Prostate gland (tissue), 2 donors: Measurements from ENCODE around the gene C20orf173. TPM values are rescaled to one million over a fixed set of nuclear protein-coding genes. Genes with fewer than 3 reads are reported as not detected.

Source experiments
- DNase-seq: peaks from one replicate; pipeline ENCODE4 v3.0.0-alpha.2; 2019; ENCODE audit warnings: low spot score
- H3K27ac ChIP-seq, 2 donors: fragments of 200-600 bp; sonication (generic); 2 replicates each; pipeline ENCODE4 v1.5.1; 2017 to 2019
- H3K27me3 ChIP-seq: fragments of 200-600 bp; sonication (generic); replicated peaks from 2 replicates; pipeline ENCODE4 v1.5.1; 2019; ENCODE audit not compliant: insufficient read depth
- H3K36me3 ChIP-seq, 2 donors: fragments of 200-600 bp; sonication (generic); 1 replicate in 1 of 2; 2 replicates in 1 of 2; pipeline versions ENCODE4 v1.5.1 to v1.8.1; 2017 to 2019
- H3K4me1 ChIP-seq: fragments of 200-600 bp; sonication (generic); replicated peaks from 2 replicates; pipeline ENCODE4 v1.5.1; 2019
- H3K4me3 ChIP-seq, 2 donors: fragments of 200-600 bp; sonication (generic); 2 replicates each; pipeline ENCODE4 v1.5.1; 2017 to 2019
- H3K9me3 ChIP-seq: fragments of 200-600 bp; sonication (generic); 2 replicates; pipeline ENCODE4 v1.5.1; 2017
- POLR2A ChIP-seq: fragments of 450-650 bp; IDR thresholded peaks from one replicate; pipeline ENCODE4 v1.6.1; 2016; ENCODE audit warnings: antibody characterized with exemption, mild to moderate bottlenecking
- POLR2AphosphoS5 ChIP-seq: sonication (generic); formaldehyde crosslinking; IDR thresholded peaks from one replicate; pipeline ENCODE4 v1.6.1; 2017; ENCODE audit warnings: antibody characterized with exemption
- WGBS: methylation state at CpG from one replicate; pipeline ENCODE4 v1.1.5; 2018; 5-methylcytosine and 5-hydroxymethylcytosine counted together
- intact Hi-C: fragments of 100-400 bp; cut with DNase I; formaldehyde crosslinking; loops from one replicate; pipeline ENCODE4 v1.14.2; 2022
- total RNA-seq, 2 donors: library from RNA; depleted of rRNA; stranded (reverse); fragments of >200 nt; gene quantifications; one replicate each; pipeline ENCODE4 v1.1.0, GENCODE V29; 2016
- TF ChIP-seq, protein P1 (sequence below), 4 experiments: fragments of 200-600 bp in 2 of 4; fragments of 450-650 bp in 2 of 4; sonication (generic) in 2 of 4; IDR thresholded peaks; 1 replicate in 3 of 4; 2 replicates in 1 of 4; pipeline ENCODE4 v1.5.1; 2016 to 2019; ENCODE audit warnings: antibody characterized with exemption in 4 of 4, mild to moderate bottlenecking in 2 of 4, moderate library complexity in 2 of 4

C20orf173 gene
- total RNA-seq, 2 donors from 2014 or later = not detected

- H3K27me3 ChIP-seq = no peaks in the 10 kb centered on the region
- H3K36me3 ChIP-seq = no peaks in the 10 kb centered on the region
- H3K9me3 ChIP-seq = no peaks in the 10 kb centered on the region
- no peak overlapping the region for H3K27ac ChIP-seq
- intact Hi-C loops = no loop called here
- no peak overlapping the region for H3K4me3 ChIP-seq
- 94% methylated on average over 4 of the region's 4 CpGs for WGBS
- TF ChIP-seq POLR2AphosphoS5 = no peak
- TF ChIP-seq POLR2A = no peak
- TF ChIP-seq, protein P1, sequence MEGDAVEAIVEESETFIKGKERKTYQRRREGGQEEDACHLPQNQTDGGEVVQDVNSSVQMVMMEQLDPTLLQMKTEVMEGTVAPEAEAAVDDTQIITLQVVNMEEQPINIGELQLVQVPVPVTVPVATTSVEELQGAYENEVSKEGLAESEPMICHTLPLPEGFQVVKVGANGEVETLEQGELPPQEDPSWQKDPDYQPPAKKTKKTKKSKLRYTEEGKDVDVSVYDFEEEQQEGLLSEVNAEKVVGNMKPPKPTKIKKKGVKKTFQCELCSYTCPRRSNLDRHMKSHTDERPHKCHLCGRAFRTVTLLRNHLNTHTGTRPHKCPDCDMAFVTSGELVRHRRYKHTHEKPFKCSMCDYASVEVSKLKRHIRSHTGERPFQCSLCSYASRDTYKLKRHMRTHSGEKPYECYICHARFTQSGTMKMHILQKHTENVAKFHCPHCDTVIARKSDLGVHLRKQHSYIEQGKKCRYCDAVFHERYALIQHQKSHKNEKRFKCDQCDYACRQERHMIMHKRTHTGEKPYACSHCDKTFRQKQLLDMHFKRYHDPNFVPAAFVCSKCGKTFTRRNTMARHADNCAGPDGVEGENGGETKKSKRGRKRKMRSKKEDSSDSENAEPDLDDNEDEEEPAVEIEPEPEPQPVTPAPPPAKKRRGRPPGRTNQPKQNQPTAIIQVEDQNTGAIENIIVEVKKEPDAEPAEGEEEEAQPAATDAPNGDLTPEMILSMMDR (IDR thresholded peaks at IDR 0.05) = no peak
- no peaks in the 10 kb centered on the region for H3K4me1 ChIP-seq
- DNase-seq = no peak
Observed at GRCh38 chr20:35572838-35573237, 43.4 kb upstream of the C20orf173 start.

DNA sequence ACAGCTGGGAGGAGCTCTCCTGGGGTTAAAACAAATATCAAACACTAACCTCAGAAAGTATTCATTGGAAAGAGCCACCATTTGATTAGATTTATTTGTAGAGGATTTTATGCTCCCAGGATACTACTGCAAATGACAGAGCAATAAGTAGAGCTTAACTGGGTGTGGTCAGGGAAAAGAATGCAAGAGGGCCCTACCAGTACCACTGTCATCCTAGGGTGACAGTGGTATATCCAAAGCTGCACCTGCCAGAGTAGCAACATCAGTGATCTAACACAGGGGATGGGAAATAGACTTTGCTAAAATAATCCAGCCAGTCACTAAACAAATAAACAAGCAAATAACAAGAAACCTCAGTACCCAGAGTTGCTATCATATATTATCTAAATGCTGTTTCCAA, 42.1 kb upstream of the C20orf173 start:
- no peaks in the 10 kb centered on the region for H3K4me1 ChIP-seq
- no peak overlapping the region for H3K27ac ChIP-seq
- no peak overlapping the region for H3K4me3 ChIP-seq
- H3K27me3 ChIP-seq = no peaks in the 10 kb centered on the region
- intact Hi-C loops = no loop called here
- H3K9me3 ChIP-seq = no peaks in the 10 kb centered on the region
- no peak for TF ChIP-seq POLR2AphosphoS5
- TF ChIP-seq POLR2A = no peak
- TF ChIP-seq, protein P1 (IDR thresholded peaks at IDR 0.05) = no peak
- no peak for DNase-seq
- no peaks in the 10 kb centered on the region for H3K36me3 ChIP-seq

GRCh38 chr20:35568645-35569044, 39.2 kb upstream of the C20orf173 start:
- Histone ChIP-seq H3K4me3 (no peak overlapping the region), H3K27me3 (no peaks in the 10 kb centered on the region), H3K9me3 (no peaks in the 10 kb centered on the region), H3K27ac (no peak overlapping the region), H3K36me3 (no peaks in the 10 kb centered on the region), H3K4me1 (no peaks in the 10 kb centered on the region)
- no peak for TF ChIP-seq POLR2AphosphoS5
- TF ChIP-seq, protein P1 (IDR thresholded peaks at IDR 0.05) = peak in 1 of 4 experiments; percentile 24
- 15% methylated on average over 2 of the region's 2 CpGs for WGBS
- intact Hi-C loops = no loop called here
- DNase-seq = no peak

- Histone ChIP-seq H3K27ac (no peak overlapping the region), H3K27me3 (no peaks in the 10 kb centered on the region), H3K4me3 (no peak overlapping the region), H3K9me3 (no peaks in the 10 kb centered on the region), H3K36me3 (no peaks in the 10 kb centered on the region), H3K4me1 (no peaks in the 10 kb centered on the region)
- no peak for DNase-seq
- intact Hi-C loops = no loop called here
- TF ChIP-seq POLR2A = no peak
- TF ChIP-seq POLR2AphosphoS5 = no peak
- TF ChIP-seq, protein P1 (IDR thresholded peaks at IDR 0.05) = no peak
- WGBS = 96% methylated on average over 5 of the region's 7 CpGs
Observed at GRCh38 chr20:35564905-35565304, 35.5 kb upstream of the C20orf173 start.

DNA sequence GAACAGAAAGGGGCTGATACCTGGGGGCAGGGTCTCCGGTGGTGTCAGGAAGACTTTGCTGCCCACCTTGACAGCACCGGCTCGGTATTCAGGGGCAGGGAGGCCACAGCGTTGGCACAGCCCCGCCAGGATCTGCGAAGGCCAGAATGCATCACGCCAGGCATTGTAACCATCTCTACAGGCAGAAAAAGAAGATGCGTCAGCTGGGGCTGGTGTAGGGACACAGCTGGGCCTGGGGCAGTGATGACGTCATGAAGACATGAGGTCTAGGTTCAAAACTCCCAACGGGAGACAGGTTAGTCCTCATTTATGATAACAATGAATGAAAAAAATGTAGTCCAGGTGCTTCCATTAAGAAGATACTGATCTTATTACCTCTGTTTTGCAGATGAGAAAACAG, 34.4 kb upstream of the C20orf173 start:
- DNase-seq = no peak
- Histone ChIP-seq H3K27me3 (no peaks in the 10 kb centered on the region), H3K4me1 (no peaks in the 10 kb centered on the region), H3K4me3 (no peak overlapping the region), H3K36me3 (no peaks in the 10 kb centered on the region), H3K9me3 (no peaks in the 10 kb centered on the region), H3K27ac (no peak overlapping the region)
- TF ChIP-seq POLR2A (no peak), POLR2AphosphoS5 (no peak)
- TF ChIP-seq, protein P1 (IDR thresholded peaks at IDR 0.05) = no peak
- intact Hi-C loops = no loop called here
- WGBS = 87% methylated on average over 10 of the region's 10 CpGs
